Measurements from ENCODE around the gene ESPNL.

ESPNL gene

GRCh38 chr2:238137885-238138284 lies 37.7 kb downstream of the ESPNL start:
- no peak overlapping the region for H3K4me3 ChIP-seq (ENCODE audit: severe bottlenecking)
- DNase-seq (ENCODE audit: low spot score) (no peak), ATAC-seq (ENCODE audit: low read depth) (no peak)
- H3K36me3 ChIP-seq (ENCODE audit: low read depth) = no peaks in the 10 kb centered on the region
- H3K9me3 ChIP-seq (ENCODE audit: severe bottlenecking) = no peaks in the 10 kb centered on the region
- H3K27ac ChIP-seq (ENCODE audit: poor library complexity, severe bottlenecking) = no peak overlapping the region
- TF ChIP-seq CTCF (IDR thresholded peaks at IDR 0.05; ENCODE audit: poor library complexity, severe bottlenecking) = no peak
- H3K27me3 ChIP-seq (ENCODE audit: insufficient read depth, poor library complexity, severe bottlenecking) = no peaks in the 10 kb centered on the region
- peaks cover 17% of the 10 kb centered on the region for H3K4me1 ChIP-seq (ENCODE audit: insufficient read depth, poor library complexity, severe bottlenecking)

- H3K27ac ChIP-seq (ENCODE audit: poor library complexity, severe bottlenecking) = no peak within 1 kb of the TSS
- no peak for DNase-seq (ENCODE audit: low spot score)
- H3K4me1 ChIP-seq (ENCODE audit: insufficient read depth, poor library complexity, severe bottlenecking) = peaks cover 24% of the 10 kb centered on the region
- H3K4me3 ChIP-seq (ENCODE audit: severe bottlenecking) = no peak within 1 kb of the TSS
- no peak for ATAC-seq (ENCODE audit: low read depth)
- H3K27me3 ChIP-seq (ENCODE audit: insufficient read depth, poor library complexity, severe bottlenecking) = no peaks in the 10 kb centered on the region
- no peaks in the 10 kb centered on the region for H3K36me3 ChIP-seq (ENCODE audit: low read depth)
- no peaks in the 10 kb centered on the region for H3K9me3 ChIP-seq (ENCODE audit: severe bottlenecking)
- no peak for TF ChIP-seq CTCF (IDR thresholded peaks at IDR 0.05; ENCODE audit: poor library complexity, severe bottlenecking)
These were observed 38.4 kb downstream of the ESPNL start, which contains the start of gene KLHL30 for GRCh38 chr2:238138331-238139195. TSS of gene KLHL30 (plus strand) at chr2:238138668. CDS start at chr2:238140755, 2,087 bp downstream.

- H3K4me1 ChIP-seq (ENCODE audit: insufficient read depth, poor library complexity, severe bottlenecking) = peaks cover 28% of the 10 kb centered on the region
- H3K27me3 ChIP-seq (ENCODE audit: insufficient read depth, poor library complexity, severe bottlenecking) = no peaks in the 10 kb centered on the region
- DNase-seq (ENCODE audit: low spot score) (no peak), ATAC-seq (ENCODE audit: low read depth) (no peak)
- no peak overlapping the region for H3K27ac ChIP-seq (ENCODE audit: poor library complexity, severe bottlenecking)
- TF ChIP-seq CTCF (IDR thresholded peaks at IDR 0.05; ENCODE audit: poor library complexity, severe bottlenecking) = peak; percentile 33
- no peaks in the 10 kb centered on the region for H3K36me3 ChIP-seq (ENCODE audit: low read depth)
- H3K4me3 ChIP-seq (ENCODE audit: severe bottlenecking) = no peak overlapping the region
- H3K9me3 ChIP-seq (ENCODE audit: severe bottlenecking) = no peaks in the 10 kb centered on the region
These were observed 39.3 kb downstream of the ESPNL start for GRCh38 chr2:238139196-238140039.

GRCh38 chr2:238140040-238140439 lies 39.9 kb downstream of the ESPNL start:
- Histone ChIP-seq H3K36me3 (ENCODE audit: low read depth) (no peaks in the 10 kb centered on the region), H3K4me3 (ENCODE audit: severe bottlenecking) (no peak overlapping the region), H3K4me1 (ENCODE audit: insufficient read depth, poor library complexity, severe bottlenecking) (peaks cover 28% of the 10 kb centered on the region), H3K27ac (ENCODE audit: poor library complexity, severe bottlenecking) (no peak overlapping the region), H3K9me3 (ENCODE audit: severe bottlenecking) (no peaks in the 10 kb centered on the region), H3K27me3 (ENCODE audit: insufficient read depth, poor library complexity, severe bottlenecking) (no peaks in the 10 kb centered on the region)
- ATAC-seq (ENCODE audit: low read depth) = no peak
- TF ChIP-seq CTCF (IDR thresholded peaks at IDR 0.05; ENCODE audit: poor library complexity, severe bottlenecking) = no peak
- no peak for DNase-seq (ENCODE audit: low spot score)
